Peyer's patch (tissue), 4 donors: ENCODE results near the gene FXN. TPM values are rescaled to one million over a fixed set of nuclear protein-coding genes. Genes with fewer than 3 reads are reported as not detected.
A peak's percentile ranks its signal among the peaks of the same experiment; 100 is the strongest.

Experiments used
- DNase-seq, 3 donors: peaks; one replicate each; pipeline ENCODE4 v3.0.0-alpha.2; 2017 to 2019
- H3K27ac ChIP-seq, 4 donors: fragments of 200-600 bp; sonication (generic); one replicate each; pipeline ENCODE4 v1.5.1; 2016 to 2019
- H3K27me3 ChIP-seq, 2 donors: fragments of 200-600 bp; sonication (generic); one replicate each; pipeline ENCODE4 v1.5.1; 2019
- H3K36me3 ChIP-seq, 3 donors: fragments of 200-600 bp; sonication (generic); one replicate each; pipeline ENCODE4 v1.5.1; 2016 to 2019
- H3K4me1 ChIP-seq, 4 donors: fragments of 200-600 bp; sonication (generic); one replicate each; pipeline ENCODE4 v1.5.1; 2016 to 2019
- H3K4me3 ChIP-seq, 4 donors: fragments of 200-600 bp; sonication (generic); 1 replicate in 3 of 4; 2 replicates in 1 of 4; pipeline ENCODE4 v1.5.1; 2016 to 2019; ENCODE audit warnings: mild to moderate bottlenecking in 1 of 4
- H3K9me3 ChIP-seq, 4 donors: fragments of 200-600 bp; sonication (generic); one replicate each; pipeline ENCODE4 v1.5.1; 2016 to 2019; ENCODE audit warnings: mild to moderate bottlenecking in 1 of 4
- POLR2A ChIP-seq, 2 donors: fragments of 450-650 bp; IDR thresholded peaks; one replicate each; pipeline ENCODE4 v1.5.1; 2017; ENCODE audit warnings: antibody characterized with exemption in 2 of 2, mild to moderate bottlenecking in 2 of 2, moderate library complexity in 2 of 2
- total RNA-seq, 4 donors: library from RNA; depleted of rRNA; stranded (reverse); fragments of >200 nt; gene quantifications; one replicate each; pipeline ENCODE4 v1.1.0, GENCODE V29; 2016
- TF ChIP-seq, protein P1 (sequence below), 6 experiments: fragments of 450-650 bp in 4 of 6; fragments of 200-600 bp in 2 of 6; sonication (generic) in 1 of 6; IDR thresholded peaks; one replicate each; pipeline ENCODE4 v1.5.1; 2017 to 2019; ENCODE audit warnings: antibody characterized with exemption in 6 of 6, mild to moderate bottlenecking in 3 of 6, moderate library complexity in 1 of 6

FXN gene
- total RNA-seq, 4 donors from 2014 or later: 1.7 to 4.2 (median 2.7) TPM

- Histone ChIP-seq H3K4me3 (no peak overlapping the region), H3K27me3 (no peaks in the 10 kb centered on the region), H3K27ac (no peak overlapping the region), H3K36me3 (peaks cover 0 to 9% (median 0%) of the 10 kb centered on the region in 3 donors), H3K4me1 (peaks cover 0 to 6% (median 0%) of the 10 kb centered on the region in 4 donors), H3K9me3 (no peaks in the 10 kb centered on the region)
- no peak for TF ChIP-seq POLR2A (IDR thresholded peaks at IDR 0.05)
- TF ChIP-seq, protein P1, sequence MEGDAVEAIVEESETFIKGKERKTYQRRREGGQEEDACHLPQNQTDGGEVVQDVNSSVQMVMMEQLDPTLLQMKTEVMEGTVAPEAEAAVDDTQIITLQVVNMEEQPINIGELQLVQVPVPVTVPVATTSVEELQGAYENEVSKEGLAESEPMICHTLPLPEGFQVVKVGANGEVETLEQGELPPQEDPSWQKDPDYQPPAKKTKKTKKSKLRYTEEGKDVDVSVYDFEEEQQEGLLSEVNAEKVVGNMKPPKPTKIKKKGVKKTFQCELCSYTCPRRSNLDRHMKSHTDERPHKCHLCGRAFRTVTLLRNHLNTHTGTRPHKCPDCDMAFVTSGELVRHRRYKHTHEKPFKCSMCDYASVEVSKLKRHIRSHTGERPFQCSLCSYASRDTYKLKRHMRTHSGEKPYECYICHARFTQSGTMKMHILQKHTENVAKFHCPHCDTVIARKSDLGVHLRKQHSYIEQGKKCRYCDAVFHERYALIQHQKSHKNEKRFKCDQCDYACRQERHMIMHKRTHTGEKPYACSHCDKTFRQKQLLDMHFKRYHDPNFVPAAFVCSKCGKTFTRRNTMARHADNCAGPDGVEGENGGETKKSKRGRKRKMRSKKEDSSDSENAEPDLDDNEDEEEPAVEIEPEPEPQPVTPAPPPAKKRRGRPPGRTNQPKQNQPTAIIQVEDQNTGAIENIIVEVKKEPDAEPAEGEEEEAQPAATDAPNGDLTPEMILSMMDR (IDR thresholded peaks at IDR 0.05): no peak
- DNase-seq: peak in 1 of 3 donors; percentile 13
Observed at GRCh38 chr9:69136779-69137178, 101.2 kb downstream of the FXN start.

- Histone ChIP-seq H3K27me3 (no peaks in the 10 kb centered on the region), H3K9me3 (no peaks in the 10 kb centered on the region), H3K27ac (no peak overlapping the region), H3K4me3 (no peak overlapping the region), H3K4me1 (peaks cover 0 to 4% (median 0%) of the 10 kb centered on the region in 4 donors), H3K36me3 (peaks cover 0 to 9% (median 0%) of the 10 kb centered on the region in 3 donors)
- no peak for TF ChIP-seq POLR2A (IDR thresholded peaks at IDR 0.05)
- TF ChIP-seq, protein P1 (IDR thresholded peaks at IDR 0.05): no peak
- no peak for DNase-seq
Observed at GRCh38 chr9:69137311-69137710, 101.8 kb downstream of the FXN start.

GRCh38 chr9:69139596-69139995 is 104.0 kb downstream of the FXN start:
- TF ChIP-seq POLR2A (IDR thresholded peaks at IDR 0.05): no peak
- TF ChIP-seq, protein P1 (IDR thresholded peaks at IDR 0.05): no peak
- no peak for DNase-seq
- no peak overlapping the region for H3K27ac ChIP-seq
- peaks cover 0 to 4% (median 0%) of the 10 kb centered on the region in 3 donors for H3K36me3 ChIP-seq
- no peaks in the 10 kb centered on the region for H3K27me3 ChIP-seq
- peaks cover 0 to 5% (median 0%) of the 10 kb centered on the region in 4 donors for H3K4me1 ChIP-seq
- H3K4me3 ChIP-seq: no peak overlapping the region
- no peaks in the 10 kb centered on the region for H3K9me3 ChIP-seq

DNA sequence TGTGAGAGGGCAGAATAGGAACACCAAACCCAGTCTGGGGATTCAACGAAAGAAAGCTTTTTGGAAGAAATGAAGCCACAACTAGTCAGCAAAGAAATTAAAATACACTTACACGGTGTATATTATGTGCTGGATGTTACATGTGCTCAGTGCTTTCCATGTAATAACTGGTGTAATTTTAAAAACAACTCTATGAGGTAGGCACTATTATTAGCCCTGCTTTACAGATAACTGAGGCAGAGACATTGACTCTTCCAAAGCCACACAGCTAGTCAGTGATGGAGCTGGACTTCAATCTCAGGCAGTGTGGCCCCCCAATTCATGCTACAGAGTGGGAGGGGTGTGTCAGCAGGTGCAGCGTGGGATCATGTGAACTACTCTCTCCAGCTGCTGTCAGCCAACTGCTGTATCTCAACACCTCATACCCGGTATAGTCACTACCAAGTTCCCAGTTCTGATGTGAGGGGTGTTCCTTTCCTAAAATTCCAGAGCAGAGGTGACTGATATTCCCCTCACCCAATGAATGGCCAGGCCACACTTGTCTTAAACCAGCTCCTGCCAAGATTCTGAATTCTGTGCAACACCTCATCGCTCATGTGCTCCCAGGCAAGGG is 104.7 kb downstream of the FXN start:
- peak in 1 of 3 donors; percentile 13 for DNase-seq
- Histone ChIP-seq H3K27ac (no peak overlapping the region), H3K9me3 (no peaks in the 10 kb centered on the region), H3K4me1 (peaks cover 0 to 5% (median 0%) of the 10 kb centered on the region in 4 donors), H3K36me3 (peaks cover 0 to 4% (median 0%) of the 10 kb centered on the region in 3 donors), H3K27me3 (no peaks in the 10 kb centered on the region), H3K4me3 (no peak overlapping the region)
- no peak for TF ChIP-seq POLR2A (IDR thresholded peaks at IDR 0.05)
- TF ChIP-seq, protein P1 (IDR thresholded peaks at IDR 0.05): no peak

DNA sequence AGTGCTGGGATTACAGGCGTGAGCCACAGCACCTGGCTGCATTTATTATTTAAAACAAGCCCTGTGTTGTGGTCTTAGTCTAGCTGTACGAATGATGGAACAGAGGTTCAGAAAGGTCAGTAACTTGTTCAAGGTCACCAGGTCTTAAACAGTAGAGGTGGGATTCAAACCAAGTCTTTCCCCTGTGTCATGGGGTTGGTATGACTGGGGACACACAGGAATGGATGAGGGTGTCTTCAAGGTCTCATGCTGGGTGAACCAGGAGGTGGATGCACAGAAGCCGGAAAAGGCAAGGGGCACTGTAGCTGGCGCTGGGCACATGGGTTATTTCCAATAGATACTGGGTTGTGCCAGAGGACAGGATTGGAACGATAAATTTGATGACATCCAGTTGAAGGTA is 106.3 kb downstream of the FXN start:
- Histone ChIP-seq H3K4me1 (peaks cover 0 to 5% (median 0%) of the 10 kb centered on the region in 4 donors), H3K27ac (peak overlapping the region in 1 of 4 donors; percentile 12), H3K36me3 (peaks cover 0 to 4% (median 0%) of the 10 kb centered on the region in 3 donors), H3K4me3 (no peak overlapping the region), H3K9me3 (no peaks in the 10 kb centered on the region), H3K27me3 (no peaks in the 10 kb centered on the region)
- DNase-seq: peak in 1 of 3 donors; percentile 35
- TF ChIP-seq, protein P1 (IDR thresholded peaks at IDR 0.05): no peak
- no peak for TF ChIP-seq POLR2A (IDR thresholded peaks at IDR 0.05)
